HG03066 (cell line): Measurements from ENCODE around the gene ANGPTL7.
"Not testable (repeated sequence)": the region's sequence is repeated elsewhere in the genome, so short reads cannot be mapped to it uniquely, and the experiment has no call there.

Source experiments
- ATAC-seq: cut with Tn5 transposase; IDR thresholded peaks from one replicate; pipeline ENCODE4 v1.9.1; 2021; ENCODE audit warnings: low read depth; ENCODE audit not compliant: unreplicated experiment

The ANGPTL7 gene

GRCh38 chr1:11188858-11189451 lies at the start of gene ANGPTL7:
Gene ANGPTL7, plus strand, starts transcription at chr1:11189355. Its CDS starts 225 bp downstream, at chr1:11189580.
- no peak for ATAC-seq

- ATAC-seq: no peak
These were observed 46.4 kb upstream of the ANGPTL7 start for GRCh38 chr1:11142618-11143391.

GRCh38 chr1:11143401-11143800 lies 45.8 kb upstream of the ANGPTL7 start:
- no peak for ATAC-seq

- ATAC-seq: no peak
These were observed 45.2 kb upstream of the ANGPTL7 start for GRCh38 chr1:11143907-11144306.

- ATAC-seq: no peak
These were observed 44.4 kb upstream of the ANGPTL7 start for GRCh38 chr1:11144570-11145256.

- no peak for ATAC-seq
These were observed 43.4 kb upstream of the ANGPTL7 start for GRCh38 chr1:11145741-11146140.

- ATAC-seq: no peak
These were observed 41.9 kb upstream of the ANGPTL7 start for GRCh38 chr1:11147197-11147770.

- no peak for ATAC-seq
These were observed 38.8 kb upstream of the ANGPTL7 start for GRCh38 chr1:11150326-11150725.

- no peak for ATAC-seq
These were observed 38.0 kb upstream of the ANGPTL7 start for GRCh38 chr1:11151114-11151513.

GRCh38 chr1:11151826-11152612 lies 37.1 kb upstream of the ANGPTL7 start:
- ATAC-seq: no peak

- no peak for ATAC-seq
These were observed 36.4 kb upstream of the ANGPTL7 start for GRCh38 chr1:11152755-11153154.

- ATAC-seq: no peak
These were observed 36.0 kb upstream of the ANGPTL7 start for GRCh38 chr1:11153184-11153583.

- no peak for ATAC-seq
These were observed 32.7 kb upstream of the ANGPTL7 start for GRCh38 chr1:11156441-11156840.

- ATAC-seq: no peak
These were observed 32.2 kb upstream of the ANGPTL7 start for GRCh38 chr1:11156963-11157362.

- ATAC-seq: no peak
These were observed 31.8 kb upstream of the ANGPTL7 start for GRCh38 chr1:11157394-11157793.

- ATAC-seq: no peak
These were observed 31.3 kb upstream of the ANGPTL7 start for GRCh38 chr1:11157867-11158266.

GRCh38 chr1:11158291-11158690 lies 30.9 kb upstream of the ANGPTL7 start:
- ATAC-seq: no peak

- no peak for ATAC-seq
These were observed 30.3 kb upstream of the ANGPTL7 start for GRCh38 chr1:11158720-11159321.

- not testable (repeated sequence) for ATAC-seq
These were observed 26.4 kb upstream of the ANGPTL7 start for GRCh38 chr1:11162752-11163151.

- not testable (repeated sequence) for ATAC-seq
These were observed 22.4 kb upstream of the ANGPTL7 start for GRCh38 chr1:11166744-11167143.
